A673 (cell line): ENCODE measurements around the gene CCDC186. TPM values are rescaled to one million over a fixed set of nuclear protein-coding genes. Genes with fewer than 3 reads are reported as not detected.

Experiments
- Bru-seq: library from RNA; stranded (reverse); fragments of 400-500 nt; gene quantifications from one replicate; lab custom pipeline; 2021; lab: Mats Ljungman, UMichigan
- BruChase-seq, 2 experiments: library from RNA; stranded (reverse); fragments of 400-500 nt; gene quantifications; one replicate each; lab custom pipeline; 2021; lab: Mats Ljungman, UMichigan
- BruUV-seq: library from RNA; stranded (reverse); fragments of 400-500 nt; replicated peaks from 2 replicates; lab custom pipeline; 2021; lab: Mats Ljungman, UMichigan
- CTCF ChIA-PET: fragments of 300-600 bp; sonication (Branson Sonifier 250); formaldehyde crosslinking; loops from one replicate; lab custom pipeline; 2022; ENCODE audit warnings: antibody characterized with exemption; lab: Charles Lee
- POLR2A ChIA-PET: fragments of 300-600 bp; sonication (Branson Sonifier 250); formaldehyde crosslinking; loops from one replicate; lab custom pipeline; 2022; ENCODE audit warnings: antibody characterized with exemption; ENCODE audit not compliant: low non-redundant PET; lab: Charles Lee
- DNase-seq: peaks from one replicate; pipeline ENCODE4 v3.0.0-alpha.2; 2015; ENCODE audit warnings: low spot score
- H3K27ac ChIP-seq: fragments of 200-600 bp; sonication (generic); 2 replicates; pipeline ENCODE4 v1.5.1; 2016; ENCODE audit warnings: mixed run types, low read depth, mild to moderate bottlenecking, mixed read lengths, antibody characterized with exemption, low read length; ENCODE audit not compliant: poor library complexity, severe bottlenecking
- H3K27me3 ChIP-seq: fragments of 200-600 bp; sonication (generic); replicated peaks from 2 replicates; pipeline ENCODE4 v1.6.1; 2017; ENCODE audit warnings: mixed run types, low read depth, mild to moderate bottlenecking, mixed read lengths, antibody characterized with exemption, low read length; ENCODE audit not compliant: insufficient read depth, poor library complexity
- H3K36me3 ChIP-seq: fragments of 200-600 bp; sonication (generic); 2 replicates; pipeline ENCODE4 v1.6.1; 2016; ENCODE audit warnings: mixed run types, mild to moderate bottlenecking, mixed read lengths, antibody characterized with exemption, low read length; ENCODE audit not compliant: insufficient read depth, poor library complexity, severe bottlenecking
- H3K4me1 ChIP-seq: fragments of 200-600 bp; sonication (generic); 2 replicates; pipeline ENCODE4 v1.6.1; 2017; ENCODE audit warnings: mixed run types, mild to moderate bottlenecking, mixed read lengths, antibody characterized with exemption, low read length; ENCODE audit not compliant: insufficient read depth, poor library complexity, severe bottlenecking
- H3K4me3 ChIP-seq: fragments of 200-600 bp; sonication (generic); 2 replicates; pipeline ENCODE4 v1.5.1; 2016; ENCODE audit warnings: low read depth, mixed run types, mild to moderate bottlenecking, mixed read lengths, low read length; ENCODE audit not compliant: poor library complexity, severe bottlenecking
- H3K9me3 ChIP-seq: fragments of 200-600 bp; sonication (generic); 2 replicates; pipeline ENCODE4 v1.6.1; 2016; ENCODE audit warnings: mixed run types, low read depth, mild to moderate bottlenecking, mixed read lengths, antibody characterized with exemption, low read length; ENCODE audit not compliant: poor library complexity, severe bottlenecking
- EZH2 ChIP-seq: fragments of 200-600 bp; sonication (generic); IDR thresholded peaks from 2 replicates; pipeline ENCODE4 v1.6.1; 2017; ENCODE audit warnings: borderline replicate concordance, low read depth, mild to moderate bottlenecking, mixed read lengths, antibody characterized with exemption, low read length; ENCODE audit not compliant: poor library complexity, severe bottlenecking
- intact Hi-C: fragments of 100-400 bp; cut with micrococcal nuclease; formaldehyde crosslinking; loops from one replicate; pipeline ENCODE4 v1.10.0; 2022; ENCODE audit not compliant: unreplicated experiment
- long read RNA-seq: library from polyadenylated mRNA; stranded (forward); transcript quantifications from one replicate; pipeline ENCODE4 v2.0.0, GENCODE V29; 2022
- total RNA-seq: library from RNA; stranded (reverse); gene quantifications from 2 replicates; pipeline ENCODE4 v1.2.3, GENCODE V29; 2021
- TF ChIP-seq, protein P1 (sequence below): fragments of 300-800, 200-600 bp; sonication (generic); conservative IDR thresholded peaks from 2 replicates; pipeline ENCODE4 v1.5.1; 2017; ENCODE audit warnings: low read depth, mild to moderate bottlenecking, antibody characterized with exemption, low read length, moderate library complexity, mixed read lengths

Gene CCDC186
- total RNA-seq (10.9 and 11.5 TPM in 2 replicates), Bru-seq, nascent RNA (percentile 68 among the genes with signal in this experiment), BruChase-seq, experiment 1, labeled RNA remaining after a 2-hour chase (percentile 71 among the genes with signal in this experiment), BruChase-seq, experiment 2, labeled RNA remaining after a 6-hour chase (percentile 54 among the genes with signal in this experiment)
- long read RNA-seq, full-length matches to known transcripts: 5 of 10 reads
- long read RNA-seq, partial matches to known transcripts: 3 of 10 reads
- long read RNA-seq, other reads (novel, unspliced or antisense): 2 of 10 reads

DNA sequence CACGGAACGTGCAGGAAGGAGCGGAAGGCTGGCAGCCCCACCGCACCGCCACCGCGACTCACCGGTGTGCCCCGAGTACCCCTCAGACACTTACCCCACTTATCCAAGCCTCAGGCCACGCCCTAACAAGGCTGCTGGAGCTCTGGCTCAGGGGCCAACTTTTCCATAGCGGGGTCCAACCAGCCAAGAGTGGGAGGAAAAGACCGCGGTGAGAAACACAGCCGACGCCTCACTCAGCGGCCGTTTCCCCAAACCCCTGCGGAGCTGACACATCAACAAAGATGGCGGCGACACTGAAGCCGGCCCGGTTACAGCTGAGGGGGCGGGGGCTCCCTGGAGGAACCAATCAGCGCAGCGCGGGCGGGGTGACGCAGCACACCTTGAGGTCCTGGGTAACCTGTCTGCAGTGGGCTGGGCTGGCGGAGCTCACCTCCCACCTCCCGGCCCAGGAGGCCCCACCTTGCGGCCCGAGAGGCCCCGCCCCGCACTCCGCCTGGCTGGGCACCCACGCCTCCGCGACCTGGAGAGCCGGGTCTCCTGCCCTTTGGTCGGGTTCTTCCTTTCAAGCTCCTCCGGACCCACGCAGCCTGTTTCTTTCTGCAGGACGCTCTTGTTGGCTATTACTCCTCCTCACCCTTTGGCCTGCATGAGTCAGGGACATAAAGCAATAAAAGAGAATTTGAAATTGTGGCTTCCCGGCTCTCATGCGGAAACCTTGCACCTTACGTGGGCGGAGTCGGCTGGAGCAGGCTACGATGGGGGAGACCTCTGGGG is at the start of gene CCDC186:
CCDC186 (minus strand) TSS at position 283 of the 774 bp plus-strand sequence. CDS start 10,935 bp downstream, outside the sequence.
- BruUV-seq: no TSS peak
- peak; percentile 93 for DNase-seq
- intact Hi-C loops: no loop called here
- Histone ChIP-seq H3K4me3 (peak within 1 kb of the TSS; percentile 93), H3K36me3 (no peaks in the 10 kb centered on the region), H3K27ac (peak within 1 kb of the TSS; percentile 83), H3K9me3 (no peaks in the 10 kb centered on the region), H3K4me1 (peaks cover 7% of the 10 kb centered on the region), H3K27me3 (no peaks in the 10 kb centered on the region)
- ChIA-PET POLR2A (interaction anchor here (0.6 kb wide), 1 partner anchor 317 kb away, joined by 4 read pairs; no protein-coding TSS in a partner anchor), CTCF (no interaction called here)
- no peak for TF ChIP-seq EZH2
- TF ChIP-seq, protein P1, sequence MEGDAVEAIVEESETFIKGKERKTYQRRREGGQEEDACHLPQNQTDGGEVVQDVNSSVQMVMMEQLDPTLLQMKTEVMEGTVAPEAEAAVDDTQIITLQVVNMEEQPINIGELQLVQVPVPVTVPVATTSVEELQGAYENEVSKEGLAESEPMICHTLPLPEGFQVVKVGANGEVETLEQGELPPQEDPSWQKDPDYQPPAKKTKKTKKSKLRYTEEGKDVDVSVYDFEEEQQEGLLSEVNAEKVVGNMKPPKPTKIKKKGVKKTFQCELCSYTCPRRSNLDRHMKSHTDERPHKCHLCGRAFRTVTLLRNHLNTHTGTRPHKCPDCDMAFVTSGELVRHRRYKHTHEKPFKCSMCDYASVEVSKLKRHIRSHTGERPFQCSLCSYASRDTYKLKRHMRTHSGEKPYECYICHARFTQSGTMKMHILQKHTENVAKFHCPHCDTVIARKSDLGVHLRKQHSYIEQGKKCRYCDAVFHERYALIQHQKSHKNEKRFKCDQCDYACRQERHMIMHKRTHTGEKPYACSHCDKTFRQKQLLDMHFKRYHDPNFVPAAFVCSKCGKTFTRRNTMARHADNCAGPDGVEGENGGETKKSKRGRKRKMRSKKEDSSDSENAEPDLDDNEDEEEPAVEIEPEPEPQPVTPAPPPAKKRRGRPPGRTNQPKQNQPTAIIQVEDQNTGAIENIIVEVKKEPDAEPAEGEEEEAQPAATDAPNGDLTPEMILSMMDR: no peak

DNA sequence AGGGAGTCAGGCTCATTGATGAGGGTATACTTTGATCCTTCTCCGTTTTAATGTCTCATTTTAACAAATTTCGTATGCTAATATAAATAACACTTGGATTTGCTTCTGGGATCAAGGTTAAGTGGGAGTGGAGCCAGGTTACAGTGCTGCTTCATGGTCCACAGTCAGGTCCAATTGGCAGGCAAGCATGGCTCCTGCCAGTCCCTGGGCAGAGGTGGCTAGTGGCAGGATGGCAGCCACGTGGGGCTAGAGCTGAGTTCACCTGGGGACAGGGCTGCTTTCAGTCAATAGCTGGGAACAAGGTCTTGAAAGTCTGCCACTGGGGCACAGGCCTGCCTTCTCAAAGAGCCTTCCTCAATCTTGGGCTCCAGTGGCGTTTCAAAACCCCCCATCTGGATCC is 49.1 kb upstream of the CCDC186 start:
- TF ChIP-seq, protein P1: no peak
- no peak for TF ChIP-seq EZH2
- no TSS peak for BruUV-seq
- H3K4me1 ChIP-seq: no peaks in the 10 kb centered on the region
- ChIA-PET POLR2A (no interaction called here), CTCF (no interaction called here)
- H3K9me3 ChIP-seq: no peaks in the 10 kb centered on the region
- intact Hi-C loops: no loop called here
- DNase-seq: no peak
- H3K27ac ChIP-seq: no peak overlapping the region
- no peaks in the 10 kb centered on the region for H3K36me3 ChIP-seq
- peaks cover 96% of the 10 kb centered on the region for H3K27me3 ChIP-seq
- no peak overlapping the region for H3K4me3 ChIP-seq

DNA sequence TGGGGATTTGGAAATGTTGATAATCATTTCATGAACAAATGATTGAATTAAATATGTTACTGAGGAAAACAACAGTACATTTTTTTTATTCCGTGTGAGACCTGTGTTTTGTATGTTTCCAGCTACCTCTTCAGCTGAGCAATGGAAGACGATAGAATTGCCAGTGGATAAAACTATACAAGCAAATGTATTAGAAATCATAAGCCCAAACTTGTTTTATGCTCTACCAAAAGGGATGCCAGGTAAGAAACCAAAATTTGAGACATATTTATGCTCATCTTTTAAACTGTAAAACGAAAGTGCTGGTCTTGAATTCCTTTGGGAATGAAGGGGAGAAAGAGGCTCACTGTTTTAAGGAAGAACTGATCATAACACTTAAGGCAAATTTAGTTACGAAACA is 47.2 kb upstream of the CCDC186 start:
- no peaks in the 10 kb centered on the region for H3K4me1 ChIP-seq
- ChIA-PET POLR2A (interaction anchor here (0.7 kb wide), 1 partner anchor 62 kb away, joined by 11 read pairs; no protein-coding TSS in a partner anchor), CTCF (no interaction called here)
- H3K36me3 ChIP-seq: no peaks in the 10 kb centered on the region
- no peaks in the 10 kb centered on the region for H3K9me3 ChIP-seq
- BruUV-seq: no TSS peak
- H3K4me3 ChIP-seq: no peak overlapping the region
- peaks cover 95% of the 10 kb centered on the region for H3K27me3 ChIP-seq
- intact Hi-C loops: no loop called here
- TF ChIP-seq, protein P1: no peak
- TF ChIP-seq EZH2: no peak
- H3K27ac ChIP-seq: no peak overlapping the region
- DNase-seq: no peak
